Mesenchymal stem cell (in vitro differentiated cells and primary cell): ENCODE results near the gene ADD1.

Experiments
- DNase-seq: peaks from one replicate; pipeline ENCODE4 v3.0.0-alpha.2; 2013
- H2AFZ ChIP-seq: one replicate; pipeline ENCODE4 v1.6.1; 2013; ENCODE audit warnings: low read depth, mild to moderate bottlenecking, control low read depth, inconsistent platforms, low read length, moderate library complexity
- H2AK5ac ChIP-seq: 2 replicates; pipeline ENCODE4 v1.6.1; 2013; ENCODE audit warnings: low read length, moderate library complexity, mild to moderate bottlenecking, inconsistent platforms; ENCODE audit not compliant: severe bottlenecking
- H2BK120ac ChIP-seq: one replicate; pipeline ENCODE4 v1.6.1; 2013; ENCODE audit warnings: low read depth, mild to moderate bottlenecking, inconsistent platforms, low read length, moderate library complexity
- H2BK12ac ChIP-seq, 2 experiments: one replicate each; pipeline ENCODE4 v1.6.1; 2013; ENCODE audit warnings: inconsistent platforms in 2 of 2, low read length in 2 of 2, mild to moderate bottlenecking in 2 of 2, moderate library complexity in 2 of 2, control low read depth in 1 of 2
- H2BK15ac ChIP-seq: one replicate; pipeline ENCODE4 v1.6.1; 2013; ENCODE audit warnings: mild to moderate bottlenecking, low read depth, inconsistent platforms; ENCODE audit not compliant: poor library complexity, severe bottlenecking
- H2BK5ac ChIP-seq: 2 replicates; pipeline ENCODE4 v1.6.1; 2013; ENCODE audit warnings: low read depth, mild to moderate bottlenecking, low read length, control low read depth, inconsistent platforms; ENCODE audit not compliant: poor library complexity, severe bottlenecking
- H3K14ac ChIP-seq, 2 experiments: one replicate each; pipeline ENCODE4 v1.6.1; 2013; ENCODE audit warnings: inconsistent platforms in 2 of 2, low read length in 2 of 2, control low read depth in 1 of 2, mild to moderate bottlenecking in 1 of 2, moderate library complexity in 1 of 2
- H3K18ac ChIP-seq, 2 experiments: one replicate each; pipeline ENCODE4 v1.6.1; 2013; ENCODE audit warnings: inconsistent platforms in 2 of 2, low read length in 2 of 2, control low read depth in 1 of 2, low read depth in 1 of 2, mild to moderate bottlenecking in 1 of 2
- H3K23ac ChIP-seq, 2 experiments: one replicate each; pipeline ENCODE4 v1.6.1; 2013; ENCODE audit warnings: inconsistent platforms in 2 of 2, low read length in 2 of 2, mild to moderate bottlenecking in 2 of 2, moderate library complexity in 2 of 2, control low read depth in 1 of 2
- H3K27ac ChIP-seq: 2 replicates; pipeline ENCODE4 v1.5.1; 2013; ENCODE audit warnings: mild to moderate bottlenecking, moderate library complexity, low read length, control low read depth, inconsistent platforms; ENCODE audit not compliant: poor library complexity, severe bottlenecking
- H3K27me3 ChIP-seq, 2 experiments: 2 replicates each; pipeline versions ENCODE4 v1.6.1 to v1.7.0; 2013; ENCODE audit warnings: low read length in 2 of 2, mild to moderate bottlenecking in 2 of 2, moderate library complexity in 2 of 2, control low read depth in 1 of 2, inconsistent platforms in 1 of 2; ENCODE audit not compliant: control insufficient read depth in 1 of 2, insufficient read depth in 1 of 2
- H3K36me3 ChIP-seq, 2 experiments: 2 replicates each; pipeline versions ENCODE4 v1.6.1 to v1.7.0; 2013; ENCODE audit warnings: low read length in 2 of 2, control low read depth in 1 of 2, inconsistent platforms in 1 of 2, low read depth in 1 of 2, mild to moderate bottlenecking in 1 of 2; ENCODE audit not compliant: insufficient read depth in 2 of 2, control insufficient read depth in 1 of 2
- H3K4ac ChIP-seq, 2 experiments: one replicate each; pipeline ENCODE4 v1.6.1; 2013; ENCODE audit warnings: inconsistent platforms in 2 of 2, low read length in 2 of 2, mild to moderate bottlenecking in 2 of 2, moderate library complexity in 2 of 2, control low read depth in 1 of 2, low read depth in 1 of 2
- H3K4me1 ChIP-seq: 2 replicates; pipeline ENCODE4 v1.6.1; 2013; ENCODE audit warnings: low read depth, low read length, control low read depth; ENCODE audit not compliant: control insufficient read depth, insufficient read depth
- H3K4me2 ChIP-seq: 2 replicates; pipeline ENCODE4 v1.6.1; 2013; ENCODE audit warnings: low read length, mild to moderate bottlenecking, inconsistent platforms; ENCODE audit not compliant: poor library complexity, severe bottlenecking
- H3K4me3 ChIP-seq, 2 experiments: 2 replicates each; pipeline versions ENCODE4 v1.5.1 to v1.7.0; 2013; ENCODE audit warnings: low read length in 2 of 2, mild to moderate bottlenecking in 2 of 2, control low read depth in 1 of 2, low read depth in 1 of 2; ENCODE audit not compliant: insufficient read depth in 1 of 2
- H3K79me1 ChIP-seq: replicated peaks from 2 replicates; pipeline ENCODE4 v1.6.1; 2013; ENCODE audit warnings: mild to moderate bottlenecking, control low read depth, low read length, inconsistent platforms; ENCODE audit not compliant: poor library complexity, severe bottlenecking
- H3K9ac ChIP-seq: 2 replicates; pipeline ENCODE4 v1.7.0; 2013; ENCODE audit warnings: mild to moderate bottlenecking, low read length, moderate library complexity
- H3K9me3 ChIP-seq: 2 replicates; pipeline ENCODE4 v1.7.0; 2013; ENCODE audit warnings: mild to moderate bottlenecking, low read length; ENCODE audit not compliant: control insufficient read depth
- H4K8ac ChIP-seq: one replicate; pipeline ENCODE4 v1.6.1; 2013; ENCODE audit warnings: inconsistent platforms, mild to moderate bottlenecking, low read length, moderate library complexity
- H4K91ac ChIP-seq: one replicate; pipeline ENCODE4 v1.6.1; 2013; ENCODE audit warnings: mild to moderate bottlenecking, low read length, inconsistent platforms
- WGBS: methylation state at CpG from one replicate; pipeline ENCODE4 v1.1.7; 2013; ENCODE audit warnings: mixed read lengths; 5-methylcytosine and 5-hydroxymethylcytosine counted together

The ADD1 gene

DNA sequence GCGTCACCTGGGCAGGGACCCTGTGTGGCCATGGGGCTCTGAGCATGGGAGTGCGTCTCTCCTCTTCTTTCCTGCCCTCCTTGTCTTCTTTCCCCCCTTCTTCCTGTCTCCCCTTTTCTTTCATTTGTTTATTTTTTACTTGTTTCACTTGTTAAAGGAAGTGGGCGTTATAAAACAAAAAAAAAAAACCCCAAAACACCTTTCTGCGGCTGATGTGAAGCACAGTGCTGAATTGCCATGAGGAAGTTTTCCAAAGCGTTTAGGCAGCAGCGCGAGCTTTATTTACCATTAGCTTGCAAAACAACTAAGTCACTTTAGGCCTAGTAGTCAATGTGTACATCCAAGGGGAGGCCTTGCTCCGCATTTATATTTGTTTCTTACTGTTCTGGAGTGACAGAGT, 62.6 kb downstream of the ADD1 start:
- Histone ChIP-seq H3K9ac (no peak overlapping the region), H2BK15ac (no peak overlapping the region), H3K36me3 (peaks cover 67 to 92% of the 10 kb centered on the region in 2 experiments), H2BK12ac (no peak overlapping the region), H2AFZ (no peak overlapping the region), H3K4ac (no peak overlapping the region), H3K18ac (no peak overlapping the region), H2BK120ac (no peak overlapping the region), H3K27me3 (no peaks in the 10 kb centered on the region), H3K4me2 (no peak overlapping the region), H3K4me1 (no peaks in the 10 kb centered on the region), H2AK5ac (no peak overlapping the region), H3K27ac (no peak overlapping the region), H3K79me1 (peaks cover 52% of the 10 kb centered on the region), H3K9me3 (no peaks in the 10 kb centered on the region), H3K23ac (no peak overlapping the region), H2BK5ac (no peak overlapping the region), H4K91ac (no peak overlapping the region), H3K4me3 (no peak overlapping the region), H3K14ac (no peak overlapping the region), H4K8ac (no peak overlapping the region)
- no peak for DNase-seq
- WGBS: over 99% methylated on average over 7 of the region's 8 CpGs

DNA sequence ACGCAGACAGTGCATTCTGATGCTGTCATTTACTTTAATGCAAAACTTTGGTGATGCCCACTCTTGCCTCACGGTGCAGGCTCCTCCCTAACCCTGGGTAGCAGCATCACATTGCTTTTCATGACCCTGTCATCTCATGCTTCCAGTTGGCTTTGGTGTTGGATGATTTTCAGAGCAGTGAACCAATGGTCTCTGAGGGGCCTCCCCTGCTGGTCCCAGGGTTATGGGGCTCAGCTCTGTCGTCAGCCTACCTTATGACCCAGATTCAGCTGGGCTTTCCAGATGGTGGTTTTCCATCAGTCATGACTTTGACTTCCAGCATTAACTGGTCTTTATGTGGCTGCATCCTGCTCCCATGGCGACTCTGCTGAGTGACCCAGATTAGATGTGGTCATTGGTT, 63.6 kb downstream of the ADD1 start:
- H2BK12ac ChIP-seq: no peak overlapping the region
- H3K9me3 ChIP-seq: no peaks in the 10 kb centered on the region
- no peaks in the 10 kb centered on the region for H3K27me3 ChIP-seq
- no peak overlapping the region for H2BK5ac ChIP-seq
- no peak overlapping the region for H3K4me3 ChIP-seq
- no peak overlapping the region for H3K14ac ChIP-seq
- H3K4me1 ChIP-seq: no peaks in the 10 kb centered on the region
- no peak overlapping the region for H3K18ac ChIP-seq
- no peak for DNase-seq
- H3K27ac ChIP-seq: no peak overlapping the region
- no peak overlapping the region for H4K8ac ChIP-seq
- H2BK15ac ChIP-seq: no peak overlapping the region
- no peak overlapping the region for H4K91ac ChIP-seq
- H2AK5ac ChIP-seq: no peak overlapping the region
- H3K23ac ChIP-seq: no peak overlapping the region
- H3K4ac ChIP-seq: no peak overlapping the region
- peaks cover 59% of the 10 kb centered on the region for H3K79me1 ChIP-seq
- peaks cover 76 to 93% of the 10 kb centered on the region in 2 experiments for H3K36me3 ChIP-seq
- WGBS: 73% methylated on average over 4 of the region's 4 CpGs
- no peak overlapping the region for H2BK120ac ChIP-seq
- no peak overlapping the region for H2AFZ ChIP-seq
- no peak overlapping the region for H3K9ac ChIP-seq
- no peak overlapping the region for H3K4me2 ChIP-seq

- Histone ChIP-seq H4K8ac (no peak overlapping the region), H2BK5ac (no peak overlapping the region), H3K9ac (no peak overlapping the region), H2BK15ac (no peak overlapping the region), H2BK12ac (no peak overlapping the region), H3K9me3 (no peaks in the 10 kb centered on the region), H2AFZ (no peak overlapping the region), H3K79me1 (peaks cover 60% of the 10 kb centered on the region), H3K14ac (no peak overlapping the region), H4K91ac (no peak overlapping the region), H3K4ac (no peak overlapping the region), H3K18ac (no peak overlapping the region), H3K4me2 (no peak overlapping the region), H3K4me3 (no peak overlapping the region), H3K4me1 (no peaks in the 10 kb centered on the region), H3K36me3 (peaks cover 78 to 94% of the 10 kb centered on the region in 2 experiments), H2AK5ac (no peak overlapping the region), H3K23ac (no peak overlapping the region), H3K27me3 (no peaks in the 10 kb centered on the region), H2BK120ac (no peak overlapping the region), H3K27ac (no peak overlapping the region)
- no peak for DNase-seq
- WGBS: 94% methylated on average over 11 of the region's 11 CpGs
Observed at GRCh38 chr4:2907706-2908293, 64.2 kb downstream of the ADD1 start.

DNA sequence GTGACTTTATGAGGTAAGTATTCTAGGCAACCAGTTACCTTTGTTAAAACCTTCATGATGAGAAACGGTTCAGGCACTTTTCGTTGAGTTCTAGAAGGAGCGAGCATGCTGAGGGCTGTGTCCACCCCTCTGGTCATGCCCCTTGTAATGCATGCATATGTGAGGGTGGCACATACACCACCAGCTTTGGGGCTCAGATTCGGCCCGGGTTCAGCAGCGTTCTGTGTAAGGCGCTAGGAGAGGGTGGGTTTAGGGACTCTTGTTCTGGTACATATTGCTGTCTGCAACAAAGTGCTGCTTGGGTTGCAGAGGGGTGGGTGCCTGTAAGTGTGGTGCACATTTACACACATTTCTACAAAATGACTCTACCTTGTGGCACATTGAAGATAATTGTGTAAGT, 65.0 kb downstream of the ADD1 start:
- DNase-seq: no peak
- H3K36me3 ChIP-seq: peaks cover 79 to 96% of the 10 kb centered on the region in 2 experiments

More for the DNA sequence above, 65.0 kb downstream of the ADD1 start:
- H2AK5ac ChIP-seq: no peak overlapping the region
- no peak overlapping the region for H2BK12ac ChIP-seq
- no peak overlapping the region for H3K4me3 ChIP-seq
- H2BK5ac ChIP-seq: no peak overlapping the region
- peaks cover 59% of the 10 kb centered on the region for H3K79me1 ChIP-seq
- H3K27ac ChIP-seq: no peak overlapping the region
- no peak overlapping the region for H3K14ac ChIP-seq
- H3K18ac ChIP-seq: no peak overlapping the region
- no peak overlapping the region for H4K8ac ChIP-seq
- H3K4me1 ChIP-seq: peaks cover 4% of the 10 kb centered on the region
- no peaks in the 10 kb centered on the region for H3K9me3 ChIP-seq
- over 99% methylated on average over 4 of the region's 7 CpGs for WGBS
- H2BK15ac ChIP-seq: no peak overlapping the region
- H3K9ac ChIP-seq: no peak overlapping the region
- H3K23ac ChIP-seq: no peak overlapping the region
- H2BK120ac ChIP-seq: no peak overlapping the region
- H2AFZ ChIP-seq: no peak overlapping the region
- no peak overlapping the region for H3K4ac ChIP-seq
- H3K27me3 ChIP-seq: no peaks in the 10 kb centered on the region
- no peak overlapping the region for H4K91ac ChIP-seq
- H3K4me2 ChIP-seq: no peak overlapping the region
